Dermis microvascular lymphatic vessel endothelial cell (primary cell): Measurements from ENCODE around the gene KLHL5. TPM values are rescaled to one million over a fixed set of nuclear protein-coding genes. Genes with fewer than 3 reads are reported as not detected.

Experiments
- total RNA-seq: library from RNA; depleted of rRNA; stranded (reverse); fragments of >200 nt; gene quantifications from 2 replicates; pipeline ENCODE4 v1.2.1, GENCODE V29; 2014

The KLHL5 gene
- total RNA-seq, 1 donor from 2014 or later, result 99.0 TPM

Other genes starting within 250 kb of the KLHL5 start
- 0.13 TPM in 2 replicates for gene TLR6, start 205.4 kb upstream of the KLHL5 start, total RNA-seq
- 76.8 and 106 TPM in 2 replicates for gene FAM114A1, start 194.4 kb upstream of the KLHL5 start, total RNA-seq
- gene TMEM156, start 29.8 kb upstream of the KLHL5 start, total RNA-seq, result 0.25 and 0.39 TPM in 2 replicates
- gene WDR19, start 120.3 kb downstream of the KLHL5 start, total RNA-seq, result 19.0 and 20.9 TPM in 2 replicates